ENCODE measurements around the gene ZNF678. TPM values are rescaled to one million over a fixed set of nuclear protein-coding genes. Genes with fewer than 3 reads are reported as not detected.

The ZNF678 gene
- polyA plus RNA-seq, 3 donors: 1.5 to 1.9 (median 1.7) TPM

- Histone ChIP-seq H3K9ac (ENCODE audit: insufficient read depth, low read length, poor library complexity, severe bottlenecking) (no peak overlapping the region), H3K9me3 (replicated peaks in 1 of 2; ENCODE audit: control insufficient read depth in 1 of 2, insufficient read depth in 1 of 2, low read length in 2 of 2) (peaks cover 56 to 73% of the 10 kb centered on the region in 2 donors), H3K27me3 (ENCODE audit: control insufficient read depth in 2 of 2, insufficient read depth in 2 of 2, low read length in 2 of 2) (no peaks in the 10 kb centered on the region), H4K20me1 (ENCODE audit: insufficient read depth, low read length) (no peaks in the 10 kb centered on the region), H3K4me1 (ENCODE audit: control insufficient read depth in 1 of 2, insufficient read depth in 2 of 2, low read length in 2 of 2) (no peaks in the 10 kb centered on the region), H3K79me2 (ENCODE audit: insufficient read depth, low read length) (no peaks in the 10 kb centered on the region), H3K4me3 (replicated peaks in 1 of 3; ENCODE audit: low read depth in 2 of 3, low read length in 3 of 3) (no peak overlapping the region), H3K4me2 (replicated peaks; ENCODE audit: extremely low read depth, low read length, poor library complexity, severe bottlenecking) (no peak overlapping the region), H2AFZ (ENCODE audit: insufficient read depth, low read depth, low read length, poor library complexity, severe bottlenecking) (no peak overlapping the region), H3K27ac (ENCODE audit: low read depth in 1 of 2, low read length in 2 of 2) (no peak overlapping the region), H3K36me3 (replicated peaks in 1 of 2; ENCODE audit: control insufficient read depth in 1 of 2, insufficient read depth in 2 of 2, low read length in 2 of 2) (peaks cover 0 to 45% of the 10 kb centered on the region in 2 donors)
- no peak overlapping the region for H3K4me3 Mint-ChIP-seq
- no peak for TF ChIP-seq CTCF (IDR thresholded peaks at IDR 0.05)
- H3K9me3 Mint-ChIP-seq: peaks cover 25 to 72% (median 54%) of the 10 kb centered on the region in 7 donors
- intact Hi-C loops (cut with micrococcal nuclease): no loop called here
- no peaks in the 10 kb centered on the region for H3K27me3 Mint-ChIP-seq (ENCODE audit: low read depth in 3 of 3)
- H3K27ac Mint-ChIP-seq: no peak overlapping the region
- H3K36me3 Mint-ChIP-seq: peaks cover 15 to 39% of the 10 kb centered on the region in 2 donors
- no peak for DNase-seq
- H3K4me1 Mint-ChIP-seq: no peaks in the 10 kb centered on the region
- no CpG with 5 or more reads among the region's 3 CpGs for WGBS (ENCODE audit: insufficient coverage)
Observed at GRCh38 chr1:227607336-227607898, 44.1 kb downstream of the ZNF678 start.

DNA sequence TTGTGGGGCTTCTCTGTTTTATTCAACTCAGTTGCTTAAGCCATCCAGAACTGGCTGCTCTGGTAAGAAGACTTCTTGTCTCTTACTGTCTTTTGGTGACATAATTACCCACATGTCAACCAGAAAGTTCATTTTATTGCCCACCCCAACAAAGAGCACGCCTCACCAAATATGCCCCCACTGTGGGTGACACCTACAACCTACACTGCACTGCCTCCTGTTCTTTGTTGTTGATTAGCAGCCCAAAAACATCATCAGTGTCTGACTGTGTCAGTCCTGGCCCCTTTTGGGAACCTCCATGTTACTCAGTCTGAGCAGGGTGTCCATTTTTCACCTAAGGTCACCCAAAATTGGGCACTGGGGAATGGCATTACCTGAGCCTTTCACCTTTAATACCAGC, 49.3 kb downstream of the ZNF678 start:
- no peak for DNase-seq
- H3K36me3 Mint-ChIP-seq: peaks cover 26 to 51% of the 10 kb centered on the region in 2 donors
- WGBS (ENCODE audit: insufficient coverage): 100% methylated on average over 1 of the region's 1 CpG

More for the DNA sequence above, 49.3 kb downstream of the ZNF678 start:
- no peak overlapping the region for H2AFZ ChIP-seq (ENCODE audit: insufficient read depth, low read depth, low read length, poor library complexity, severe bottlenecking)
- H3K79me2 ChIP-seq (ENCODE audit: insufficient read depth, low read length): no peaks in the 10 kb centered on the region
- no peaks in the 10 kb centered on the region for H3K27me3 Mint-ChIP-seq (ENCODE audit: low read depth in 3 of 3)
- H4K20me1 ChIP-seq (ENCODE audit: insufficient read depth, low read length): no peaks in the 10 kb centered on the region
- H3K9me3 ChIP-seq (replicated peaks in 1 of 2; ENCODE audit: control insufficient read depth in 1 of 2, insufficient read depth in 1 of 2, low read length in 2 of 2): peaks cover 77 to 78% of the 10 kb centered on the region in 2 donors
- H3K4me1 ChIP-seq (ENCODE audit: control insufficient read depth in 1 of 2, insufficient read depth in 2 of 2, low read length in 2 of 2): no peaks in the 10 kb centered on the region
- no peaks in the 10 kb centered on the region for H3K4me1 Mint-ChIP-seq
- no peak overlapping the region for H3K27ac Mint-ChIP-seq
- TF ChIP-seq CTCF (IDR thresholded peaks at IDR 0.05): no peak
- H3K9ac ChIP-seq (ENCODE audit: insufficient read depth, low read length, poor library complexity, severe bottlenecking): no peak overlapping the region
- no peak overlapping the region for H3K27ac ChIP-seq (ENCODE audit: low read depth in 1 of 2, low read length in 2 of 2)
- H3K4me3 ChIP-seq (replicated peaks in 1 of 3; ENCODE audit: low read depth in 2 of 3, low read length in 3 of 3): no peak overlapping the region
- H3K4me2 ChIP-seq (replicated peaks; ENCODE audit: extremely low read depth, low read length, poor library complexity, severe bottlenecking): no peak overlapping the region
- no peaks in the 10 kb centered on the region for H3K27me3 ChIP-seq (ENCODE audit: control insufficient read depth in 2 of 2, insufficient read depth in 2 of 2, low read length in 2 of 2)
- peaks cover 0 to 60% of the 10 kb centered on the region in 2 donors for H3K36me3 ChIP-seq (replicated peaks in 1 of 2; ENCODE audit: control insufficient read depth in 1 of 2, insufficient read depth in 2 of 2, low read length in 2 of 2)
- H3K4me3 Mint-ChIP-seq: no peak overlapping the region
- peaks cover 40 to 77% (median 54%) of the 10 kb centered on the region in 7 donors for H3K9me3 Mint-ChIP-seq
- intact Hi-C loops (cut with micrococcal nuclease): no loop called here
